ENCODE measurements around the gene VCX.
"Not testable (repeated sequence)": the region's sequence is repeated elsewhere in the genome, so short reads cannot be mapped to it uniquely, and the experiment has no call there.

Gene VCX

GRCh38 chrX:7842871-7843270 lies at the start of gene VCX:
Gene VCX, plus strand, starts transcription at chrX:7843171. Its CDS starts 33 bp downstream, at chrX:7843204.
- DNase-seq: not testable (repeated sequence)

- no peak for DNase-seq
Measured at GRCh38 chrX:7798327-7798726, 44.6 kb upstream of the VCX start.

- DNase-seq: no peak
Measured at GRCh38 chrX:7801711-7802110, 41.3 kb upstream of the VCX start.

GRCh38 chrX:7815166-7815805 lies 27.7 kb upstream of the VCX start:
- no peak for DNase-seq

- no peak for DNase-seq
Measured at GRCh38 chrX:7828594-7828993, 14.4 kb upstream of the VCX start.

- no peak for DNase-seq
Measured at GRCh38 chrX:7841084-7841805, 1.7 kb upstream of the VCX start.

- no peak for DNase-seq
Measured at GRCh38 chrX:7852166-7852565, 9.2 kb downstream of the VCX start.

DNA sequence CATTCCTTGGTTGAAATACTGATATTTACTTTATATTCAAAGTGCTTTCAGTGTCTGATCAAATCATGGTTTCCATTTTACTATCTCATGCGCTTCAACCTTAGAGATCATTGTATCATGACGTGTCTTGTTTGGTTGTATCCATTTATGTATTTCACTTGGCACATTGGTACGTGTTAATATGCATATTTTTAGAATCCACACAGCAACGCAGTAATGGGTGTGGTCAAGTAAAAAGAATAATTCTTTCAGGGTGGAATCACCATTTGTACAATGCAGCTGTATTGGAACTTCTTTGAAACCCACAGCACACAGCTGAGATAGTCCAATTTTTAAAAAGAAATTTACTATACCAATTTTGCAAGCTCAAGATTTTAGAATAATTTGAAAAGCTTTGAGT lies 29.1 kb downstream of the VCX start:
- no peak for DNase-seq

DNA sequence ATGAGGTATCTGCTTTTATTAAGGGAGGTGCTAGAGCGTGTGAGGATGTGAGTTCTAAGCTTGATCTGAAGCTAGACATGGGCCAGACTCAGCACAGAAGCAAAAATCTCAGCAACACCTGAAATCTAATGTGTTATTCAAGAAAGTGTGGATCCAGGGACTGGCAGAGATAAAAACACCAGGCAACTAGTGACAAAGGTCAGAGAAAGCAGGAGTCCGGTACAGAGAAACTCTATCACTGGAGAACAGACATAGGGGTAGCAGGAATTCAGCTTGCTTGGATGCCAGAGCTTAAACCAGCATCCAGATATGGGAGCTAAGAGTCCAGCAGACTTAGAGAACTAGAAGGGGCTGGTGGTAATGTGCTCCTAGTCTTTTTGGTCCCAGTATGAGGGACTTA lies 34.0 kb downstream of the VCX start:
- no peak for DNase-seq

GRCh38 chrX:7889135-7889534 lies 46.2 kb downstream of the VCX start:
- DNase-seq: no peak

GRCh38 chrX:7889680-7890079 lies 46.7 kb downstream of the VCX start:
- no peak for DNase-seq

- DNase-seq: no peak
Measured at GRCh38 chrX:7891928-7892327, 49.0 kb downstream of the VCX start.

Measured in NCI-H524 treated with DMSO at 0.1 percent for 48 hours (cell line).